IMR-90 (cell line): ENCODE data around the gene TEX38. TPM values are rescaled to one million over a fixed set of nuclear protein-coding genes. Genes with fewer than 3 reads are reported as not detected.
"Not testable (repeated sequence)": the region's sequence is repeated elsewhere in the genome, so short reads cannot be mapped to it uniquely, and the experiment has no call there.

ENCODE experiments used
- ATAC-seq: fragments of 200-7000 bp; cut with Tn5 transposase; 2 replicates; pipeline ENCODE4 v1.9.1; 2020; ENCODE audit warnings: low read depth, mild to moderate bottlenecking, moderate library complexity
- BruUV-seq: library from RNA; stranded (reverse); fragments of 400-500 nt; replicated peaks from 2 replicates; lab custom pipeline; 2021; lab: Mats Ljungman, UMichigan
- CTCF ChIA-PET: fragments of 300-600 bp; formaldehyde crosslinking; extraction: SDS; loops from one replicate; lab custom pipeline; 2021; ENCODE audit warnings: antibody characterized with exemption; lab: Yijun Ruan, JAX
- POLR2A ChIA-PET: fragments of 300-600 bp; sonication (Branson Sonifier 250); formaldehyde crosslinking; loops from one replicate; lab custom pipeline; 2022; ENCODE audit warnings: antibody characterized with exemption; ENCODE audit not compliant: unreplicated experiment; lab: Charles Lee
- DNase-seq: peaks from one replicate; pipeline ENCODE4 v3.0.0; 2013
- H2AFZ ChIP-seq: replicated peaks from 2 replicates; pipeline ENCODE3; 2013; ENCODE audit warnings: low read length, mild to moderate bottlenecking; ENCODE audit not compliant: poor library complexity
- H2AK5ac ChIP-seq: 2 replicates; pipeline ENCODE4 v1.6.1; 2013; ENCODE audit warnings: low read depth, low read length, inconsistent platforms
- H2AK9ac ChIP-seq: replicated peaks from 2 replicates; pipeline ENCODE3; 2013; ENCODE audit warnings: mild to moderate bottlenecking, low read depth, low read length, moderate library complexity; ENCODE audit not compliant: poor library complexity
- H2BK120ac ChIP-seq: 2 replicates; pipeline ENCODE4 v1.6.1; 2013; ENCODE audit warnings: low read depth, low read length, inconsistent platforms
- H2BK15ac ChIP-seq: 3 replicates; pipeline ENCODE4 v1.6.1; 2013; ENCODE audit warnings: low read depth, low read length, inconsistent platforms
- H2BK20ac ChIP-seq: 2 replicates; pipeline ENCODE4 v1.6.1; 2013; ENCODE audit warnings: low read depth, mild to moderate bottlenecking, inconsistent platforms, low read length, moderate library complexity
- H2BK5ac ChIP-seq: 2 replicates; pipeline ENCODE4 v1.6.1; 2013; ENCODE audit warnings: mild to moderate bottlenecking, low read depth, low read length, inconsistent platforms; ENCODE audit not compliant: poor library complexity, severe bottlenecking
- H3K14ac ChIP-seq: replicated peaks from 2 replicates; pipeline ENCODE4 v1.6.1; 2013; ENCODE audit warnings: low read depth, low read length, inconsistent platforms
- H3K18ac ChIP-seq: 2 replicates; pipeline ENCODE4 v1.6.1; 2013; ENCODE audit warnings: low read depth, low read length, control low read depth
- H3K23ac ChIP-seq: 2 replicates; pipeline ENCODE4 v1.6.1; 2013; ENCODE audit warnings: low read depth, low read length, inconsistent platforms
- H3K27ac ChIP-seq: 2 replicates; pipeline ENCODE4 v1.5.1; 2013; ENCODE audit warnings: mild to moderate bottlenecking, control low read depth, low read length; ENCODE audit not compliant: insufficient read depth
- H3K27me3 ChIP-seq: 2 replicates; pipeline ENCODE4 v1.6.1; 2013; ENCODE audit warnings: low read length; ENCODE audit not compliant: control insufficient read depth, insufficient read depth
- H3K36me3 ChIP-seq: 2 replicates; pipeline ENCODE4 v1.6.1; 2013; ENCODE audit warnings: low read length, mixed read lengths; ENCODE audit not compliant: control insufficient read depth, insufficient read depth
- H3K4ac ChIP-seq: 2 replicates; pipeline ENCODE4 v1.6.1; 2013; ENCODE audit warnings: low read depth, low read length, inconsistent platforms
- H3K4me1 ChIP-seq: 2 replicates; pipeline ENCODE4 v1.6.1; 2013; ENCODE audit warnings: low read length, mixed read lengths; ENCODE audit not compliant: control insufficient read depth, insufficient read depth
- H3K4me2 ChIP-seq: 2 replicates; pipeline ENCODE4 v1.6.1; 2013; ENCODE audit warnings: low read depth, mild to moderate bottlenecking, control low read depth, low read length, moderate library complexity
- H3K4me3 ChIP-seq: 2 replicates; pipeline ENCODE4 v1.5.1; 2013; ENCODE audit warnings: low read depth, mild to moderate bottlenecking, control low read depth, low read length, moderate library complexity; ENCODE audit not compliant: insufficient read depth
- H3K56ac ChIP-seq: 2 replicates; pipeline ENCODE4 v1.6.1; 2013; ENCODE audit warnings: low read length, inconsistent platforms; ENCODE audit not compliant: insufficient read depth; ENCODE audit errors: extremely low read depth
- H3K79me1 ChIP-seq, 2 experiments: 2 replicates each; pipeline ENCODE4 v1.6.1; 2013; ENCODE audit warnings: low read length in 2 of 2, inconsistent platforms in 1 of 2, low read depth in 1 of 2
- H3K9ac ChIP-seq: 2 replicates; pipeline ENCODE4 v1.6.1; 2013; ENCODE audit warnings: low read depth, low read length, control low read depth
- H3K9me1 ChIP-seq: 2 replicates; pipeline ENCODE4 v1.6.1; 2013; ENCODE audit warnings: low read length, inconsistent platforms; ENCODE audit not compliant: insufficient read depth
- H3K9me3 ChIP-seq: 2 replicates; pipeline ENCODE4 v1.6.1; 2013; ENCODE audit warnings: low read length; ENCODE audit not compliant: control insufficient read depth, insufficient read depth
- H4K20me1 ChIP-seq: 2 replicates; pipeline ENCODE4 v1.6.1; 2013; ENCODE audit warnings: low read length, inconsistent platforms; ENCODE audit not compliant: insufficient read depth
- H4K5ac ChIP-seq: 2 replicates; pipeline ENCODE4 v1.6.1; 2013; ENCODE audit warnings: mild to moderate bottlenecking, low read depth, low read length, control low read depth
- H4K8ac ChIP-seq, 2 experiments: 2 replicates each; pipeline ENCODE4 v1.6.1; 2013; ENCODE audit warnings: low read depth in 2 of 2, low read length in 2 of 2, control low read depth in 1 of 2, inconsistent platforms in 1 of 2
- H4K91ac ChIP-seq: 2 replicates; pipeline ENCODE4 v1.6.1; 2013; ENCODE audit warnings: low read depth, low read length, inconsistent platforms; ENCODE audit not compliant: insufficient read depth
- BHLHE40 ChIP-seq: fragments of 150-350 bp; IDR thresholded peaks from 2 replicates; pipeline ENCODE4 v1.6.1; 2016; ENCODE audit warnings: mild to moderate bottlenecking, low read depth, low read length
- CHD1 ChIP-seq: IDR thresholded peaks from 2 replicates; pipeline ENCODE4 v1.6.1; 2012; ENCODE audit warnings: low read depth, low read length, improper control_type of control experiment
- CTCF ChIP-seq: conservative IDR thresholded peaks from 2 replicates; pipeline ENCODE4 v1.5.1; 2012; ENCODE audit warnings: mild to moderate bottlenecking, low read depth, low read length, improper control_type of control experiment
- NFE2L2 ChIP-seq: fragments of 150-350 bp; IDR thresholded peaks from 2 replicates; pipeline ENCODE4 v1.6.1; 2016; ENCODE audit warnings: low read depth, mild to moderate bottlenecking, low read length
- RFX5 ChIP-seq: IDR thresholded peaks from 2 replicates; pipeline ENCODE4 v1.8.0; 2012; ENCODE audit warnings: low read depth, mild to moderate bottlenecking, low read length, moderate library complexity
- WGBS, 2 experiments: methylation state at CpG; one replicate each; pipeline versions ENCODE4 v1.1.5 to v1.1.7; 2013; ENCODE audit warnings: missing lambda C conversion rate in 2 of 2; ENCODE audit not compliant: insufficient read length in 1 of 2; ENCODE audit errors: extremely low coverage in 2 of 2; 5-methylcytosine and 5-hydroxymethylcytosine counted together
- dilution Hi-C: fragments of 300-500 bp; cut with HindIII; formaldehyde crosslinking; loops from one replicate; pipeline ENCODE4 v1.14.3; 2018; ENCODE audit warnings: low sequenced_read_pairs; ENCODE audit not compliant: unreplicated experiment
- in situ Hi-C: fragments of 300-500 bp; cut with MboI; formaldehyde crosslinking; loops from 3 replicates; pipeline ENCODE4 v1.14.3; 2019; ENCODE audit warnings: low sequenced_read_pairs, inconsistent platforms, mixed read lengths
- intact Hi-C: fragments of 100-400 bp; cut with micrococcal nuclease; formaldehyde crosslinking; loops from 2 replicates; pipeline ENCODE4 v1.10.0; 2022
- polyA plus RNA-seq, 3 experiments: library from polyadenylated mRNA; depleted of rRNA; stranded (reverse); fragments of >200 nt; gene quantifications; 2 replicates each; pipeline ENCODE4 v1.2.3, GENCODE V29; 2012; ENCODE audit warnings: low replicate concordance in 1 of 3
- total RNA-seq: library from RNA; depleted of rRNA; stranded (reverse); fragments of >200 nt; gene quantifications from 2 replicates; pipeline ENCODE4 v1.2.3, GENCODE V29; 2012

Gene TEX38
- total and polyA plus RNA-seq, 2 of the 4 experiments (the other 2 are of a cell fraction): not detected

- no peak overlapping the region for H3K4me3 ChIP-seq
- no peak overlapping the region for H3K18ac ChIP-seq
- H3K9me3 ChIP-seq: no peaks in the 10 kb centered on the region
- H3K56ac ChIP-seq: no peak overlapping the region
- H2AK5ac ChIP-seq: no peak overlapping the region
- no peak overlapping the region for H3K4ac ChIP-seq
- no peaks in the 10 kb centered on the region for H4K20me1 ChIP-seq
- intact Hi-C loops (no loop called here), in situ Hi-C loops (no loop called here), dilution Hi-C loops (no loop called here)
- no peak overlapping the region for H3K14ac ChIP-seq
- ATAC-seq (no peak), DNase-seq (no peak)
- H3K4me2 ChIP-seq: no peak overlapping the region
- no TSS peak for BruUV-seq
- H3K9ac ChIP-seq: no peak overlapping the region
- no peak overlapping the region for H2BK120ac ChIP-seq
- no peak overlapping the region for H2BK15ac ChIP-seq
- peaks cover 2 to 5% of the 10 kb centered on the region in 2 experiments; a peak in 1 of 4 replicates for H3K79me1 ChIP-seq
- ChIA-PET POLR2A (no interaction called here), CTCF (no interaction called here)
- H4K91ac ChIP-seq: no peak overlapping the region
- no peaks in the 10 kb centered on the region for H3K9me1 ChIP-seq
- H3K23ac ChIP-seq: no peak overlapping the region
- H2AK9ac ChIP-seq: no peak overlapping the region
- H2BK20ac ChIP-seq: no peak overlapping the region
- no peak for TF ChIP-seq RFX5
- TF ChIP-seq CTCF: no peak
- TF ChIP-seq CHD1: no peak
- no peak for TF ChIP-seq BHLHE40
- TF ChIP-seq NFE2L2: no peak
- H4K5ac ChIP-seq: no peak overlapping the region
- no peaks in the 10 kb centered on the region for H3K4me1 ChIP-seq
- WGBS, 2 experiments: 100% methylated on average over 1 of the region's 2 CpGs; no CpG with 5 or more reads in 1 of the 2 experiments
- no peaks in the 10 kb centered on the region for H3K27me3 ChIP-seq
- no peak overlapping the region for H2BK5ac ChIP-seq
- no peak overlapping the region for H3K27ac ChIP-seq
- peaks cover 15% of the 10 kb centered on the region for H3K36me3 ChIP-seq
- H2AFZ ChIP-seq: no peak overlapping the region
- no peak overlapping the region for H4K8ac ChIP-seq
These were observed 12.3 kb upstream of the TEX38 start for GRCh38 chr1:46659307-46659870.

- H2BK5ac ChIP-seq, intact Hi-C loops, H3K4ac ChIP-seq, H3K4me3 ChIP-seq, H3K27me3 ChIP-seq, H3K18ac ChIP-seq, dilution Hi-C loops, H2BK20ac ChIP-seq, ATAC-seq, H4K5ac ChIP-seq, H3K27ac ChIP-seq, H3K14ac ChIP-seq, H3K4me2 ChIP-seq, H4K8ac ChIP-seq, H2BK120ac ChIP-seq, H2BK15ac ChIP-seq, H3K9ac ChIP-seq, H2AK5ac ChIP-seq, in situ Hi-C loops, DNase-seq, H3K4me1 ChIP-seq, H3K56ac ChIP-seq, BruUV-seq, POLR2A ChIA-PET, H3K9me3 ChIP-seq, H2AFZ ChIP-seq, H3K23ac ChIP-seq, CTCF ChIA-PET, H4K20me1 ChIP-seq, H3K9me1 ChIP-seq, H2AK9ac ChIP-seq, H4K91ac ChIP-seq: not testable (repeated sequence)
- Histone ChIP-seq H3K79me1 (peaks cover 2 to 10% of the 10 kb centered on the region in 2 experiments; a peak in 1 of 4 replicates), H3K36me3 (peaks cover 18% of the 10 kb centered on the region)
- no CpG with 5 or more reads among the region's 5 CpGs for WGBS, 2 experiments
These were observed 11.5 kb upstream of the TEX38 start for GRCh38 chr1:46660116-46660515.
